A549 (cell line): ENCODE results near the gene C11orf21. TPM values are rescaled to one million over a fixed set of nuclear protein-coding genes. Genes with fewer than 3 reads are reported as not detected.

ENCODE experiments used
- ATAC-seq, 2 experiments: fragments of 200-7000 bp in 1 of 2; fragments of >200 bp in 1 of 2; cut with Nextera tagmentation in 1 of 2; cut with Tn5 transposase in 1 of 2; 3 replicates each; pipeline versions ENCODE4 v1.8.0 to v1.9.1; 2018 to 2020; ENCODE audit warnings: mild to moderate bottlenecking in 1 of 2, moderate library complexity in 1 of 2
- CTCF ChIA-PET: fragments of 300-600 bp; sonication (Branson Sonifier 250); formaldehyde crosslinking; extraction: SDS; loops from one replicate; lab custom pipeline; 2021; ENCODE audit warnings: antibody characterized with exemption, inconsistent platforms; lab: Yijun Ruan, JAX
- POLR2A ChIA-PET: fragments of 350-600 bp; formaldehyde crosslinking; extraction: SDS; loops from one replicate; lab custom pipeline; 2021; ENCODE audit warnings: antibody characterized with exemption, inconsistent platforms; lab: Yijun Ruan, JAX
- DNase-seq, 2 experiments: peaks; one replicate each; pipeline versions ENCODE4 v3.0.0 to v3.0.0-alpha.2; 2011 to 2016; ENCODE audit warnings: low read depth in 1 of 2, low spot score in 1 of 2
- FAIRE-seq: peaks from 2 replicates; lab custom pipeline; 2011; peaks lifted over from hg19 to GRCh38; lab: Jason Lieb, UNC
- H3K27ac ChIP-seq, 2 experiments: fragments of >200 bp; sonication (Bioruptor Twin); formaldehyde crosslinking; 3 replicates each; pipeline ENCODE4 v1.5.1; 2016 to 2017
- H3K4me1 ChIP-seq: fragments of >200 bp; sonication (Bioruptor Twin); formaldehyde crosslinking; 3 replicates; pipeline ENCODE4 v1.6.1; 2016
- H3K4me2 ChIP-seq: fragments of >200 bp; sonication (Bioruptor Twin); formaldehyde crosslinking; 3 replicates; pipeline ENCODE4 v1.6.1; 2016
- H3K4me3 ChIP-seq: fragments of >200 bp; sonication (Bioruptor Twin); formaldehyde crosslinking; 3 replicates; pipeline ENCODE4 v1.5.1; 2016
- H3K9me3 ChIP-seq: fragments of >200 bp; sonication (Bioruptor Twin); formaldehyde crosslinking; 3 replicates; pipeline ENCODE4 v1.6.1; 2016
- CBX8 ChIP-seq: fragments of 200-600 bp; sonication (generic); IDR thresholded peaks from 2 replicates; pipeline ENCODE4 v1.6.1; 2016
- CEBPB ChIP-seq, 2 experiments: fragments of >200 bp in 1 of 2; sonication (Bioruptor Twin) in 1 of 2; formaldehyde crosslinking in 1 of 2; IDR thresholded peaks; 2 replicates each; pipeline ENCODE4 v1.6.1; 2012 to 2016
- CTCF ChIP-seq: fragments of >200 bp; sonication (Bioruptor Twin); formaldehyde crosslinking; IDR thresholded peaks from 3 replicates; pipeline ENCODE4 v1.5.1; 2016
- EHF ChIP-seq: fragments of 250-450 bp; sonication (Bioruptor Pico); IDR thresholded peaks from 2 replicates; pipeline ENCODE4 v1.5.0; 2020; ENCODE audit warnings: mild to moderate bottlenecking
- EHMT2 ChIP-seq: fragments of 200-600 bp; sonication (generic); IDR thresholded peaks from 2 replicates; pipeline ENCODE4 v1.6.1; 2016; ENCODE audit warnings: antibody characterized with exemption, low read depth, mild to moderate bottlenecking, moderate library complexity
- EP300 ChIP-seq, 2 experiments: fragments of >200 bp; sonication (Bioruptor Twin); formaldehyde crosslinking; IDR thresholded peaks; 2 replicates in 1 of 2; 3 replicates in 1 of 2; pipeline ENCODE4 v1.6.1; 2016 to 2017
- GATA3 ChIP-seq: IDR thresholded peaks from 2 replicates; pipeline ENCODE4 v1.6.1; 2012; ENCODE audit warnings: borderline replicate concordance
- HDAC2 ChIP-seq: fragments of 200-600 bp; sonication (generic); IDR thresholded peaks from 2 replicates; pipeline ENCODE4 v1.6.1; 2016
- HES2 ChIP-seq: fragments of >200 bp; sonication (Bioruptor Twin); formaldehyde crosslinking; IDR thresholded peaks from 2 replicates; pipeline ENCODE4 v1.6.1; 2016
- HMGXB4 ChIP-seq: fragments of 250-450 bp; sonication (Bioruptor Pico); IDR thresholded peaks from 2 replicates; pipeline ENCODE4 v1.5.0; 2021; ENCODE audit warnings: mild to moderate bottlenecking, moderate library complexity, borderline replicate concordance
- HOXB5 ChIP-seq: fragments of 250-450 bp; sonication (Bioruptor Pico); IDR thresholded peaks from 2 replicates; pipeline ENCODE4 v1.5.0; 2020; ENCODE audit warnings: mild to moderate bottlenecking, moderate library complexity
- JUN ChIP-seq, 2 experiments: fragments of >200 bp; sonication (Bioruptor Twin); formaldehyde crosslinking; IDR thresholded peaks; 2 replicates in 1 of 2; 3 replicates in 1 of 2; pipeline ENCODE4 v1.6.1; 2016 to 2017
- MAFK ChIP-seq: fragments of 450-650 bp; IDR thresholded peaks from 2 replicates; pipeline ENCODE4 v1.6.1; 2014; ENCODE audit not compliant: partially characterized antibody
- MAZ ChIP-seq: fragments of 150-350 bp; IDR thresholded peaks from 2 replicates; pipeline ENCODE4 v1.6.1; 2014; ENCODE audit warnings: antibody characterized with exemption, low read depth, low read length, borderline replicate concordance
- NFE2L2 ChIP-seq: fragments of 150-350 bp; conservative IDR thresholded peaks from 2 replicates; pipeline ENCODE4 v1.6.1; 2014; ENCODE audit warnings: low read length
- RAD21 ChIP-seq, 2 experiments: fragments of >200 bp in 1 of 2; sonication (Bioruptor Twin) in 1 of 2; formaldehyde crosslinking in 1 of 2; IDR thresholded peaks in 1 of 2; conservative IDR thresholded peaks in 1 of 2; 2 replicates in 1 of 2; 3 replicates in 1 of 2; pipeline ENCODE4 v1.6.1; 2012 to 2018; ENCODE audit warnings: inconsistent platforms in 1 of 2
- RNF2 ChIP-seq: fragments of 200-600 bp; sonication (generic); IDR thresholded peaks from 2 replicates; pipeline ENCODE4 v1.6.1; 2016; ENCODE audit warnings: low read depth, mild to moderate bottlenecking, antibody characterized with exemption, moderate library complexity, borderline replicate concordance
- TFCP2L1 ChIP-seq: fragments of 250-450 bp; sonication (Bioruptor Pico); IDR thresholded peaks from 2 replicates; pipeline ENCODE4 v1.5.0; 2021; ENCODE audit warnings: mild to moderate bottlenecking
- TP53 ChIP-seq: fragments of 250-450 bp; sonication (Bioruptor Pico); IDR thresholded peaks from 2 replicates; pipeline ENCODE4 v1.5.0; 2021; ENCODE audit warnings: mild to moderate bottlenecking, moderate library complexity
- USF2 ChIP-seq: fragments of 450-650 bp; IDR thresholded peaks from 2 replicates; pipeline ENCODE4 v1.6.1; 2014; ENCODE audit warnings: antibody characterized with exemption
- ZNF302 ChIP-seq: fragments of 250-450 bp; sonication (Bioruptor Pico); IDR thresholded peaks from 2 replicates; pipeline ENCODE4 v1.9.0; 2021; ENCODE audit warnings: inconsistent platforms, mild to moderate bottlenecking, moderate library complexity
- ZSCAN20 ChIP-seq: fragments of 250-450 bp; sonication (Bioruptor Pico); IDR thresholded peaks from 2 replicates; pipeline ENCODE4 v1.8.0; 2022; ENCODE audit warnings: mild to moderate bottlenecking, moderate library complexity
- WGBS: methylation state at CpG from one replicate; pipeline ENCODE4 v1.1.6; 2017; ENCODE audit errors: missing lambda C conversion rate; 5-methylcytosine and 5-hydroxymethylcytosine counted together
- polyA plus RNA-seq, 4 experiments: library from polyadenylated mRNA; depleted of rRNA in 3 of 4; stranded (reverse); fragments of >200 nt; fragmentation: RNase III in 1 of 4; extraction: RNeasy Plus Mini Kit Qiagen cat#74134 plus additional on column Dnase treatment in 1 of 4; gene quantifications; 2 replicates in 3 of 4; 3 replicates in 1 of 4; pipeline ENCODE4 v1.2.3, GENCODE V29; 2011 to 2017

C11orf21 gene
- polyA plus RNA-seq, 2 of the 4 experiments (the other 2 are of a cell fraction): not detected

GRCh38 chr11:2250041-2250440 is 51.7 kb downstream of the C11orf21 start:
- CTCF ChIA-PET: interaction anchor here (1.0 to 2.1 kb wide), 4 partner anchors 20 to 171 kb away, joined by 3 to 8 read pairs (median 4); partner anchors contain the start of gene ASCL2
- no peak overlapping the region for H3K27ac ChIP-seq
- H3K4me1 ChIP-seq: no peaks in the 10 kb centered on the region
- no peak for FAIRE-seq
- ATAC-seq: no peak
- TF ChIP-seq RNF2 (no peak), ZNF302 (CRISPR knock-in tag) (no peak), HDAC2 (no peak), NFE2L2 (no peak), HMGXB4 (CRISPR knock-in tag) (no peak), HOXB5 (CRISPR knock-in tag) (no peak), EHF (CRISPR knock-in tag) (no peak), EP300 (IDR thresholded peaks at IDR 0.05) (no peak), USF2 (no peak)
- no peak for DNase-seq
- peaks cover 1% of the 10 kb centered on the region; the same call in 1 of the 3 replicates for H3K9me3 ChIP-seq
- H3K4me2 ChIP-seq: no peak overlapping the region
- POLR2A ChIA-PET: no interaction called here
- 60% methylated on average over 7 of the region's 9 CpGs for WGBS
- H3K4me3 ChIP-seq: no peak overlapping the region

- DNase-seq (no peak), ATAC-seq (no peak), FAIRE-seq (no peak)
- no peaks in the 10 kb centered on the region for H3K9me3 ChIP-seq
- POLR2A ChIA-PET: no interaction called here
- H3K4me3 ChIP-seq: no peak overlapping the region
- no peaks in the 10 kb centered on the region for H3K4me1 ChIP-seq
- WGBS: 44% methylated on average over 17 of the region's 20 CpGs
- H3K4me2 ChIP-seq: no peak overlapping the region
- TF ChIP-seq HMGXB4 (CRISPR knock-in tag) (no peak), RNF2 (no peak), EHMT2 (no peak), RAD21 (conservative IDR thresholded peaks at IDR 0.05 in 1 of 2, IDR thresholded peaks at IDR 0.05 in 1 of 2) (no peak), CTCF (no peak), ZSCAN20 (no peak), CBX8 (no peak), MAZ (no peak), TP53 (CRISPR knock-in tag) (no peak), JUN (IDR thresholded peaks at IDR 0.05) (no peak), MAFK (no peak), TFCP2L1 (CRISPR knock-in tag) (no peak), GATA3 (no peak), CEBPB (IDR thresholded peaks at IDR 0.05) (no peak), HES2 (no peak)
- no peak overlapping the region for H3K27ac ChIP-seq
- CTCF ChIA-PET: interaction anchor here (0.6 to 2.1 kb wide), 6 partner anchors 51 to 465 kb away, joined by 3 to 8 read pairs (median 4); no protein-coding TSS in a partner anchor
Observed at GRCh38 chr11:2249189-2249916, 52.4 kb downstream of the C11orf21 start.
